ENCODE data around the gene DLG2. TPM values are rescaled to one million over a fixed set of nuclear protein-coding genes. Genes with fewer than 3 reads are reported as not detected.

Gene DLG2
- total and polyA plus RNA-seq, 2 of the 4 experiments (the other 2 are of a cell fraction), result 0.31 to 0.36 TPM

DNA sequence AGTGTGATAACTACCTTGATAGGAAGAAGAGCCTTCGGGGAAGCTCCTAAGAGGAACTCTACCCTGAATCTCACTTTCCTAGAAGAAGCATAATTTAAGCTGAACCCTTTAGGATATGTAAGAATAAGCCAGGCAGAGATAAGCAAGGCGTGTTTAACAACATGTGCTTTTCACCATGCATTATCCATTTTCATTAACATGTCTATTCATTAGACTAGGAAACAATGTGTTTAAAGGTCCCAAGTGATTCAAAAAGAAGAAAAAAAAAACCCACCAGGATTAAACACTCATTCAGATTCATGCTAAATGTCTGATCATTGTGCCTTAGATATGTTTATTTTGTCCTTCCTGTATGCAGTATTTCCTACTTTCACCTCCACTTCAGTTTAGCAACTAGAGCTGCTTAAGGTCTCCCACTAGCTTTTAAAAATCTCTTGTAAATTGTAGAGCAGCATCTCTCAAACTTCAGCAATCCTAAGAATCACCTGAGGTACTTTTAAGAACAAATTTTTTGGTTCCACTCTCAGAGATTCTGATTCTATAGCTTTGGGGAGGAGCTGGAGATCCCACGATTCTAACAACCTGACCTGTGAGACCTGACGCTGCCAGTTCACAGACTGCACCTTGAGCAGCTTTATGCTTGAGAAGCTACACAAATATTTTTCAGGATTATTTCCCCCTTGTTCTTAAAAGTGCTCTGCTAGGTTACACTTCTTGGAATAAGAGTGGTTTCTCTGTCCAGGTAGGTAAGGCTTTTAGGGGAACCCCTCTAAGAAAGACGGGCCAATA is 1385.6 kb downstream of the DLG2 start:
- Histone ChIP-seq H3K27ac (ENCODE audit: insufficient read depth, low read length) (no peak overlapping the region), H3K4me3 (ENCODE audit: insufficient read depth, low read depth, low read length) (no peak overlapping the region), H3K79me1 (ENCODE audit: low read depth in 1 of 2, low read length in 2 of 2) (no peaks in the 10 kb centered on the region), H2AFZ (replicated peaks; ENCODE audit: low read length, poor library complexity) (no peak overlapping the region), H2BK20ac (ENCODE audit: low read depth, low read length) (no peak overlapping the region), H2BK5ac (ENCODE audit: low read depth, low read length, poor library complexity, severe bottlenecking) (no peak overlapping the region), H3K14ac (replicated peaks; ENCODE audit: low read depth, low read length) (no peak overlapping the region), H3K27me3 (ENCODE audit: control insufficient read depth, insufficient read depth, low read length) (no peaks in the 10 kb centered on the region), H3K9me1 (ENCODE audit: insufficient read depth, low read length) (no peaks in the 10 kb centered on the region), H3K4ac (ENCODE audit: low read depth, low read length) (no peak overlapping the region), H3K56ac (ENCODE audit: extremely low read depth, insufficient read depth, low read length) (no peak overlapping the region), H3K18ac (ENCODE audit: low read depth, low read length) (no peak overlapping the region), H3K9me3 (ENCODE audit: control insufficient read depth, insufficient read depth, low read length) (no peaks in the 10 kb centered on the region), H2BK15ac (ENCODE audit: low read depth, low read length) (no peak overlapping the region), H4K91ac (ENCODE audit: insufficient read depth, low read depth, low read length) (no peak overlapping the region), H4K20me1 (ENCODE audit: insufficient read depth, low read length) (no peaks in the 10 kb centered on the region), H4K5ac (ENCODE audit: low read depth, low read length) (no peak overlapping the region), H4K8ac (ENCODE audit: low read depth in 2 of 2, low read length in 2 of 2) (no peak overlapping the region), H3K4me2 (ENCODE audit: low read depth, low read length) (no peak overlapping the region), H3K36me3 (ENCODE audit: control insufficient read depth, insufficient read depth, low read length) (no peaks in the 10 kb centered on the region), H2BK120ac (ENCODE audit: low read depth, low read length) (no peak overlapping the region), H3K4me1 (ENCODE audit: control insufficient read depth, insufficient read depth, low read length) (no peaks in the 10 kb centered on the region), H2AK5ac (ENCODE audit: low read depth, low read length) (no peak overlapping the region), H2AK9ac (replicated peaks; ENCODE audit: low read depth, low read length, poor library complexity) (no peak overlapping the region), H3K9ac (ENCODE audit: low read depth, low read length) (no peak overlapping the region), H3K23ac (ENCODE audit: low read depth, low read length) (no peak overlapping the region)
- no peak for TF ChIP-seq RAD21 (IDR thresholded peaks at IDR 0.05; ENCODE audit: low read length)
- no peak for TF ChIP-seq SMC3 (IDR thresholded peaks at IDR 0.05; ENCODE audit: low read depth, low read length)
- no peak for TF ChIP-seq MAZ (IDR thresholded peaks at IDR 0.05; ENCODE audit: borderline replicate concordance, low read depth, low read length)
- BruUV-seq (replicated peaks), result no TSS peak
- ChIA-PET POLR2A (ENCODE audit: unreplicated experiment) (no interaction called here), CTCF (no interaction called here)
- in situ Hi-C loops (cut with MboI; ENCODE audit: low sequenced_read_pairs) (no loop called here), intact Hi-C loops (cut with micrococcal nuclease) (no loop called here), dilution Hi-C loops (cut with HindIII; ENCODE audit: low sequenced_read_pairs, unreplicated experiment) (no loop called here)
- no CpG with 5 or more reads among the region's 5 CpGs for WGBS, 2 experiments (ENCODE audit: extremely low coverage in 2 of 2, insufficient read length in 1 of 2)
- DNase-seq, result no peak
- no peak for ATAC-seq (ENCODE audit: low read depth)

All from IMR-90 (cell line).